K562 (cell line): ENCODE results near the gene IRF3. TPM values are rescaled to one million over a fixed set of nuclear protein-coding genes. Genes with fewer than 3 reads are reported as not detected.

Experiments
- ATF2 ChIP-seq: sonication (generic); formaldehyde crosslinking; IDR thresholded peaks from 2 replicates; pipeline ENCODE4 v1.8.1; 2022; ENCODE audit warnings: missing genetic modification reagents
- ELF4 ChIP-seq: fragments of 450-650 bp; formaldehyde crosslinking; IDR thresholded peaks from 2 replicates; pipeline ENCODE4 v1.4.0; 2022; ENCODE audit warnings: missing genetic modification characterization
- FOXO4 ChIP-seq: fragments of 450-650 bp; formaldehyde crosslinking; IDR thresholded peaks from 2 replicates; pipeline ENCODE4 v1.4.0; 2020; ENCODE audit warnings: mild to moderate bottlenecking, moderate library complexity
- IFI16 ChIP-seq: fragments of 250-450 bp; sonication (Bioruptor Pico); IDR thresholded peaks from 2 replicates; pipeline ENCODE4 v2.1.2; 2022; ENCODE audit warnings: mild to moderate bottlenecking, inconsistent platforms
- MTF1 ChIP-seq: fragments of 250-450 bp; sonication (Bioruptor Pico); IDR thresholded peaks from 2 replicates; pipeline ENCODE4 v1.9.0; 2021; ENCODE audit warnings: moderate library complexity, mild to moderate bottlenecking, inconsistent platforms, borderline replicate concordance
- PHB2 ChIP-seq: fragments of 450-650 bp; IDR thresholded peaks from 2 replicates; pipeline ENCODE4 v1.6.1; 2017; ENCODE audit warnings: low read depth
- PKNOX1 ChIP-seq: fragments of 450-650 bp; IDR thresholded peaks from 2 replicates; pipeline ENCODE4 v1.6.1; 2016
- TAF15 ChIP-seq: fragments of 200-400 bp; formaldehyde crosslinking; IDR thresholded peaks from 2 replicates; pipeline ENCODE4 v1.6.1; 2017; ENCODE audit warnings: mild to moderate bottlenecking, low read depth, low read length, moderate library complexity
- TFAP4 ChIP-seq: sonication (generic); formaldehyde crosslinking; IDR thresholded peaks from 2 replicates; pipeline ENCODE4 v1.8.0; 2022; ENCODE audit warnings: missing genetic modification reagents, mild to moderate bottlenecking, moderate library complexity, borderline replicate concordance
- THAP12 ChIP-seq: fragments of 250-450 bp; sonication (Bioruptor Pico); IDR thresholded peaks from 2 replicates; pipeline ENCODE4 v1.9.0; 2021; ENCODE audit warnings: mild to moderate bottlenecking, inconsistent platforms
- ZFP91 ChIP-seq: sonication (generic); formaldehyde crosslinking; IDR thresholded peaks from 2 replicates; pipeline ENCODE4 v1.8.0; 2022; ENCODE audit warnings: mild to moderate bottlenecking, missing genetic modification reagents
- ZNF140 ChIP-seq: fragments of 250-450 bp; sonication (Bioruptor Pico); IDR thresholded peaks from 2 replicates; pipeline ENCODE4 v1.8.0; 2021; ENCODE audit warnings: moderate library complexity, mild to moderate bottlenecking, inconsistent platforms
- ZNF512 ChIP-seq: IDR thresholded peaks from 2 replicates; pipeline ENCODE4 v1.6.1; 2016; ENCODE audit warnings: missing genetic modification characterization, missing compliant biosample characterization
- ZNF639 ChIP-seq, 2 experiments: fragments of 200-800 bp in 1 of 2; sonication (Bioruptor generic) in 1 of 2; sonication (generic) in 1 of 2; formaldehyde crosslinking in 1 of 2; IDR thresholded peaks in 1 of 2; conservative IDR thresholded peaks in 1 of 2; 2 replicates each; pipeline versions ENCODE4 v1.5.0 to v1.6.1; 2016 to 2020; ENCODE audit warnings: missing compliant biosample characterization in 1 of 2, missing genetic modification characterization in 1 of 2, missing genetic modification reagents in 1 of 2
- polyA plus RNA-seq, 8 experiments: library from polyadenylated mRNA; depleted of rRNA in 4 of 8; stranded (reverse) in 5 of 8; unstranded in 3 of 8; fragments of >200 nt; fragmentation: Nextera tagmentation in 2 of 8; fragmentation: Illumina TruSeq in 1 of 8; extraction: Ambion mirVana in 2 of 8; extraction: Trizol in 1 of 8; gene quantifications; 2 replicates each; pipeline versions ENCODE4 v1.2.1 to v1.2.3, GENCODE V29; 2011 to 2014; ENCODE audit warnings: inconsistent platforms in 1 of 8, missing spikeins in 1 of 8
- total RNA-seq, 7 experiments: library from RNA; depleted of rRNA in 6 of 7; stranded (reverse); fragments of >200 nt in 6 of 7; fragmentation: Illumina TruSeq in 2 of 7; extraction: Trizol in 2 of 7; gene quantifications; 2 replicates each; pipeline versions ENCODE4 v1.2.1 to v1.2.3, GENCODE V29; 2011 to 2021; ENCODE audit warnings: low replicate concordance in 1 of 7

IRF3 gene
- total and polyA plus RNA-seq, 9 of the 15 experiments (the other 6 are each of a cell fraction or from before 2014, with no cell fraction given) = 7.5 to 145 (median 65.4) TPM

GRCh38 chr19:49712397-49712859, 46.8 kb upstream of the IRF3 start (continued):
- TF ChIP-seq FOXO4 (no peak), ELF4 (peak; percentile 61; the same call in 1 of the 2 replicates), TAF15 (no peak), MTF1 (CRISPR knock-in tag) (no peak), ATF2 (CRISPR knock-in tag) (no peak), ZNF639 (CRISPR knock-in tag; conservative IDR thresholded peaks at IDR 0.05 in 1 of 2, IDR thresholded peaks at IDR 0.05 in 1 of 2) (no peak), ZNF512 (tag) (no peak), ZFP91 (no peak), PHB2 (peak; percentile 37; the same call in 1 of the 2 replicates), PKNOX1 (peak; percentile 90), IFI16 (CRISPR knock-in tag) (no peak), TFAP4 (CRISPR knock-in tag) (peak; percentile 34; the same call in 1 of the 2 replicates), THAP12 (CRISPR knock-in tag) (no peak), ZNF140 (CRISPR knock-in tag) (no peak)
